Stimulated activated CD4-positive, alpha-beta T cell treated with anti-CD3 and anti-CD28 coated beads, Interleukin-1b, Interleukin-23, amount 100 ng/mL, for 1 hour (primary cell): ENCODE measurements around the gene TNPO1.
"Not testable (repeated sequence)": the region's sequence is repeated elsewhere in the genome, so short reads cannot be mapped to it uniquely, and the experiment has no call there.

ENCODE experiments used
- DNase-seq, 2 donors: peaks; one replicate each; pipeline ENCODE4 v3.0.0-alpha.2; 2020; ENCODE audit warnings: low read depth in 2 of 2

The TNPO1 gene

DNA sequence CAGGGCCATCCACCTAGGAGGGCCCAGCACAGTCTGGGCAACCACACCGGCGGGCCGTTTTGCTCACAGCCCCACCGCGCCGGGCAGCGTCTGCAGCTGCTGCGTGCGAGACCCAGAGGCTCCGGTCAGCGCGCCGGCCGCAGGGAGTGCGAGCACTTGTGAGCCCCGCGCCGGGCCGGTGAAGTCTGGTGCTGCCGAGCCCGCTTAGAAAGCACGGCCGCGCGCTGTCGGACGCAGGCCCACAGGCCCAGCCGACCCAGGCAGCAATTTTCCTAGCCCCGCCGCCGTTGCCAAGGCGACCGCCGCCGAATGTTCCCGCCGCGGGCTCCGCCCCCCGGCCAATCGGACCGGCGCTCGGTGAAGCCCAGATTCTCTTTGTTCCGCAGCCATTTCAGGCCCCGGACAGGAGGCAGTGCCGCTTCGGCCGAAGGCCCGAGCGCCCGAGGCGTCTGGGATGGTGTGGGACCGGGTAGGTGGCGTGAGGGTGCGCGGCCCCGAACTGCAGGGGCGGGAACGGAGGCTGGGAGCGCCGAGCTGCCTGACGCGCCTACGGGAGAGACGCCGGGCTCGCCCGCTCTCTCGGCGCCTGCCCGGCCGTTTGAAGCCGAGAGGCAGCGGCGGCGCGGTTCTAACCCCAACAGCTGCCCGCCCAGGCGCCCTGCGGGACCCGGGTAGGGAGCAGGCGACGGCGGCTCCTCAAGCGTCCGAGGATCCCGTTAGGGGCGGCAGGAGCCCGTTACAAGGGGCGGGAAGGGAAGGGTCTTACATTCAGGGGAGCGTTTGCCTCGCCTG is at the start of gene TNPO1:
TNPO1 (plus strand) TSS at position 378 of the 792 bp plus-strand sequence; CDS start at position 455, 77 bp downstream.
- peak; percentile 46 to 70 for DNase-seq

- DNase-seq = no peak
Observed at GRCh38 chr5:72767289-72768010, 49.0 kb upstream of the TNPO1 start.

GRCh38 chr5:72770266-72770665 is 46.2 kb upstream of the TNPO1 start:
- no peak for DNase-seq

DNA sequence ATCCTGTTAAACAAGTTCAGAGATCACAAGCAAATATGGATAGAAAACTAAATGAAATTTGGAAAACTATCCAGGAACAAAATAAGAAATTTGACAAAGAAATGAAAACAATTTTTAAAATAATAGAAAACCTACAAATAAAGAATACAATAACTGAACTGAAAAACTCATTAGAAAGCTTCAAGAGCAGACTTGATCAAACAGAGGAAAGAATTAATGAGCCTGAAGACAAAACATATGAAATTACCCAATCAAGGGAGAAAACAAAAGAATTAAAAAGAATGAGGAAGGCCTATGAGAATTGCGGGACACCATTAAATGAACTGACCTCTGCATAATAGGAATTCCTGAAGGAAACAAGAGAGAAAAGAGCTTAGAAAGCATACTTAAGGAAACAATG is 39.8 kb upstream of the TNPO1 start:
- no peak for DNase-seq

- DNase-seq = no peak
Observed at GRCh38 chr5:72779520-72779919, 36.9 kb upstream of the TNPO1 start.

- no peak for DNase-seq
Observed at GRCh38 chr5:72783354-72783753, 33.1 kb upstream of the TNPO1 start.

GRCh38 chr5:72784129-72784528 is 32.3 kb upstream of the TNPO1 start:
- DNase-seq = no peak

GRCh38 chr5:72785801-72786200 is 30.7 kb upstream of the TNPO1 start:
- DNase-seq = no peak

DNA sequence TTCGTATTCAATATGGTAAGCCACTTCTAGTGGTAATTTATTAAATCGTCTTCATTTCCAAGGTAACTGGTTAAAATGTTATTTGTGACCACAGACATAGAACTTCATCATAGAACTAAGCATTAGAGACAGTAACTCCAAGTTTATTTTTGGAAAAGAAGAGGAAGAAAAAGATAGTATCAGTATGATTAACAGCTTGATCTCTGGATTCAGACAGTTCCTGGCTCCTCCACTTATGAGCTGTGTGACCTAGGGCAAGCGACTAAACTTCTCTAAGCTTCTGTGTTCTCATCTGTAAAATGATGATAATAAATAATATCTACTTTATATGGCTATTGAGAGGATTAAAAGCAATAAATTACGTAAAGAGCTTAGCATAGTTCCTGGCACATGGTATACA is 29.8 kb upstream of the TNPO1 start:
- DNase-seq = no peak

DNA sequence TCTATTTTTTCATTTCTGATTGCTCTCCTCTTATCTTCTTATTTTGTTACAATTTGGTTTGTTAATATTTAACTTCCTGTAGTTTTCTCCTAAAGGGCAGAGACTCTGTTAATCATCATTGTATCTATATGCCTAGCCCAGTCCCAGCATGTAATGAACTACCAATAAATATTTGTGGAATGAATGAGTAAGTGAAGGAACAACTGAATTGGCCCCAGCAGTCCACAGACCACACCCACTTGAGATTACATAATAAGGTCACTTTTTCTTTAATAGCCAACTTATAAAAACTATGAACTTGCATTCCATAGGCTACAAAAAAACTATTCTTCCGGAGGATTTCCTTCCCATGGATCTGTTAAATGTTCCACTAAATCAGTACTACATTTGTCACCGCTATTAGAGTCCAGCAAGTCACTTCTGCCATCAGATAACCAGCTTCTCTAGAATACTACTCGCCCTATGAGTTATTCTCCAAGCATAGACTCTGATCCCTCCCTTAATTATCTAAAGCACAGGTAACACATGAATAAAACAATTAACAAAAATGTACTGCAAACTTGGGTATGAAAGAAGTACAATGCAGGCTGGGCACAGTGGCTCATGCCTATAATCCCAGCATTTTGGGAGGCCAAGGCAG is 27.5 kb upstream of the TNPO1 start:
- DNase-seq = no peak

DNA sequence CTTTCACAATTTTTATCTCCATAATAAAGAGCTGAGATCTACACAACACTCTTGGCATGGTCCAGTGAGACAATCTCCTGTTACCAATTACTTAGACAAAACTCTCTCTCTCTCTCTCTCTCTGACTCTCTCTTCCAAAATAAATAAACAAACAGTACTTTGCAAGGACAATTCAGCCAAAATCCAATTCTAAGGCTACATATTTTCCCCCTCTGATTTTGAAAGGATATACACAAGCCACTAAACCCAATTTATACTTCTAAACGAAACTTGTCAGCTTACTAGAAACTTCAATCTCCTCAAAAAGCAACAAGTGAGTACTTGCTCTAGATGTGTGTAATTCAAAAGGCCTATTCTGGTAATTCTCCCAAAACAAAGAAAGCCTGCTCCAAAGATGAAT is 26.3 kb upstream of the TNPO1 start:
- DNase-seq = no peak

DNA sequence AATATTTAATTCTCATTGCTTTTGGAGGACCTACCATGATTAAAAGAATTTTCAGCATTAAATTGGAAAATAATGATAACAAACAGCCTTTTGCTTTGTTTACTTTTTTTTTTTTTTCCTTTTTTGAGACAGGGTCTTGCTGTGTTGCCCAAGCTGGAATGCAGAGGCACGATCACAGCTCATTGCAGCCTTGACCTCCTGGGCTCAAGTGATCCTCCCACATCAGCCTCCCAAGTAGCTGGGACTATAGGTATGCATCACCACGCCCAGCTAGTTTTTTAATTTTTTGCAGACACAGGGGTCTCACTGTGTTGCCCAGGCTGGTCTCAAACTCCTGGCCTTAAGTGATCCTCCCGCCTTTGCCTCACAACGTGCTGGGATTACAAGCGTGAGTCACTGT is 23.8 kb upstream of the TNPO1 start:
- not testable (repeated sequence) for DNase-seq

DNA sequence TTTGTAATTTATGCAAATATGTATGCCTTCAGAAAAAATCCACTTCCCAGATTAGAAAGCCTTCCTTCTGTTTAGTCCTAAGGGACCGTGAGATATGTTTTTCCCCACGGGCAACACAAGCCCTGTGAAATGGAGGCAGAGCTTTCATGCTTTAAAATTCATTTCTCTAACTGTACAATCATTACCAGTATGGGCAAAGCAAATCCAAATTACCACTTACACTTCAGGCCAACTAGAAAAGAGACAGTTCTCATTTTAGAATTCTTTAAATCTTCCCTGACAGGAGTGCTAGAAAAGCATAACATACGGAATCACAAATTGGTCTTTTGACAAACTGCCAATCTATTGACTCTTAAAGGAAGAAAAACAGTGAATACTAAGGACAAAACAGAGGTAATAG is 20.5 kb upstream of the TNPO1 start:
- no peak for DNase-seq

GRCh38 chr5:72799721-72800120 is 16.7 kb upstream of the TNPO1 start:
- DNase-seq = no peak

DNA sequence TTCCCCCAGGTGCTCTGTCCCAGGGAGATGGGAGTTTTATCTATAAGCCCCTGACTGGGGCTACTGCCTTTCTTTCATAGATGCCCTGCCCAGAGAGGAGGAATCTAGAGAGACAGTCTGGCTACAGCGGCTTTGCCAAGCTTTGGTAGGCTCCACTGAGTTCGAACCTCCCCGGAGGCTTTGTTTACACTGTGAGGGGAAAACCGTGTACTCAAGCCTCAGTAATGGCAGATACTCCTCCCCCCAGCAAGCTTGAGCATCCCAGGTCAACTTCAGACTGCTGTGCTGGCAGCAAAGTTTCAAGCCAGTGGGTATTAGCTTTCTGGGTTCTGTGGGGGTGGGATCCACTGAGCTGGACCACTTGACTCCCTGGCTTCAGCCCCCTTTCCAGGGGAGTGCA is 7.8 kb upstream of the TNPO1 start:
- DNase-seq = not testable (repeated sequence)

- DNase-seq = no peak
Observed at GRCh38 chr5:72811849-72812248, 4.6 kb upstream of the TNPO1 start.

GRCh38 chr5:72812488-72812887 is 4.0 kb upstream of the TNPO1 start:
- no peak for DNase-seq

DNA sequence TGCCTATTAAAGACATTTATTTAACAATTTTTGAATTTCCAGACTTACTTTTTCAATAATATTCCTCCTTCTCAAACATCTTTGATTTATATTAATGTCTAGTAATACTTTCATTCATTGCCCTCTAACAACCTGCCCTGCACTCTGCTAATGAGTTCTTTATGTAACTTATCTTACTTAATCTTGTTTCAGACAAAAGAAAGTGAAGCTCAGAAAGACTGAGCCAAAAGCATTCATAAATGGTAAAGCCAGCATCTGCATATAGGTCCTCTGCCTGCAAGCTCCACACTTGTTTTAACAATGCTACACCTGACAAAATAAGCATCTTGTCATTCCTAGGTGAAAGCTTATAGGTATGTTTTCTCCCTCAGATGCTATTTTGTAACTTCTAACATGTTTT is 2.4 kb upstream of the TNPO1 start:
- DNase-seq = no peak

- no peak for DNase-seq
Observed at GRCh38 chr5:72814864-72815263, 1.6 kb upstream of the TNPO1 start.

GRCh38 chr5:72815580-72816283 is 729 bp upstream of the TNPO1 start:
- peak in 1 of 2 donors; percentile 3 for DNase-seq

DNA sequence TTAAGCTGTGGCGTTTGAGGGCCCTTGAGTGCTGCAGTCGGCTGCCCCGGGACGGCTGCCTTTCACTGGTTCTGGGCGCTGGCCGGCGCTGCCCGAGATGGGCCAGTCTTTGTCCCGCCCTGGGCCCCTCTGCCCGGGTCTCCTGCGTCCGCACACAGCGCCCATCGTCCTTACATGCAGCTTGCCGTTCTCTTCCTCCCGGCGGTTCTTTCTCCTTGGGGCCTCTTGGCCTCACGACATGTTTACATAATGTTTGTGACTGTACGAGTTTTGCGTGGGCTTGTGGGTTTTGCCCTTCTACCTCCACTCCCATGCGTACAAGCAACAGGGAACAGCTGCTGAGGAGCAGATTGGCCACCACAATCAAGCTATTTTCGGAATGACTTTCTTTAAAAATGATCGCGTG is 618 bp downstream of the TNPO1 start:
- no peak for DNase-seq

GRCh38 chr5:72817671-72818266 is 1.3 kb downstream of the TNPO1 start:
- DNase-seq = no peak
